Natural killer cell treated with Interleukin-12 subunit alpha and Interleukin-12 subunit beta and Interleukin-15 and Interleukin-18, amount 100 ng/mL, for 72 hours (primary cell): ENCODE data around the gene SMYD3. TPM values are rescaled to one million over a fixed set of nuclear protein-coding genes. Genes with fewer than 3 reads are reported as not detected.

Experiments
- ATAC-seq, 2 donors: fragments of 150-1000 bp; cut with Tn5 transposase in 1 of 2; sonication (Bioruptor Pico), chemical (Tn5 transposase) in 1 of 2; 2 replicates each; pipeline ENCODE4 v1.10.0; 2021
- DNase-seq: peaks from one replicate; pipeline ENCODE4 v3.0.0; 2022; ENCODE audit warnings: low spot score
- H3K27ac Mint-ChIP-seq, 2 donors: 1 replicate in 1 of 2; 2 replicates in 1 of 2; pipeline ENCODE4 v1.8.0; 2022; ENCODE audit warnings: mixed read lengths in 2 of 2, mild to moderate bottlenecking in 1 of 2, moderate library complexity in 1 of 2
- H3K27me3 Mint-ChIP-seq, 2 donors: 1 replicate in 1 of 2; 2 replicates in 1 of 2; pipeline ENCODE4 v1.8.0; 2022; ENCODE audit warnings: mixed read lengths in 2 of 2
- H3K36me3 Mint-ChIP-seq: one replicate; pipeline ENCODE4 v1.8.0; 2022; ENCODE audit warnings: mixed read lengths
- H3K4me1 Mint-ChIP-seq, 2 donors: 1 replicate in 1 of 2; 2 replicates in 1 of 2; pipeline ENCODE4 v1.8.0; 2022; ENCODE audit warnings: low read depth in 2 of 2, mixed read lengths in 2 of 2, mild to moderate bottlenecking in 1 of 2
- H3K4me3 Mint-ChIP-seq: one replicate; pipeline ENCODE4 v1.8.0; 2022; ENCODE audit warnings: mixed read lengths
- H3K9me3 Mint-ChIP-seq: 2 replicates; pipeline ENCODE4 v1.8.0; 2022; ENCODE audit warnings: mixed read lengths
- total RNA-seq, 2 donors: library from RNA; stranded (reverse); gene quantifications; one replicate each; pipeline ENCODE4 v1.2.3, GENCODE V29; 2022

SMYD3 gene
- total RNA-seq, 2 donors from 2014 or later = 26.9 to 55.4 TPM

GRCh38 chr1:245768596-245768995, 738.5 kb downstream of the SMYD3 start:
- Mint-ChIP-seq H3K27me3 (no peaks in the 10 kb centered on the region), H3K36me3 (no peaks in the 10 kb centered on the region), H3K27ac (no peak overlapping the region), H3K4me1 (peaks cover 36 to 39% of the 10 kb centered on the region in 2 donors), H3K4me3 (no peak overlapping the region), H3K9me3 (no peaks in the 10 kb centered on the region)
- ATAC-seq (no peak), DNase-seq (no peak)

- DNase-seq (no peak), ATAC-seq (no peak)
- Mint-ChIP-seq H3K4me1 (peaks cover 17 to 19% of the 10 kb centered on the region in 2 donors), H3K4me3 (no peak overlapping the region), H3K36me3 (no peaks in the 10 kb centered on the region), H3K27me3 (no peaks in the 10 kb centered on the region), H3K27ac (no peak overlapping the region), H3K9me3 (no peaks in the 10 kb centered on the region)
Observed at GRCh38 chr1:245765230-245766000, 741.7 kb downstream of the SMYD3 start.

GRCh38 chr1:245763873-245764331, 743.2 kb downstream of the SMYD3 start:
- ATAC-seq (no peak), DNase-seq (no peak)
- Mint-ChIP-seq H3K27ac (no peak overlapping the region), H3K27me3 (no peaks in the 10 kb centered on the region), H3K9me3 (no peaks in the 10 kb centered on the region), H3K36me3 (no peaks in the 10 kb centered on the region), H3K4me3 (no peak overlapping the region), H3K4me1 (peaks cover 14 to 17% of the 10 kb centered on the region in 2 donors)

- no peak overlapping the region for H3K27ac Mint-ChIP-seq
- H3K4me3 Mint-ChIP-seq = no peak overlapping the region
- H3K9me3 Mint-ChIP-seq = no peaks in the 10 kb centered on the region
- peaks cover 10% of the 10 kb centered on the region for H3K36me3 Mint-ChIP-seq
- peaks cover 12 to 15% of the 10 kb centered on the region in 2 donors for H3K4me1 Mint-ChIP-seq
- H3K27me3 Mint-ChIP-seq = no peaks in the 10 kb centered on the region
- DNase-seq (no peak), ATAC-seq (no peak)
Observed at GRCh38 chr1:245762396-245762910, 744.6 kb downstream of the SMYD3 start.

- peaks cover 20% of the 10 kb centered on the region for H3K36me3 Mint-ChIP-seq
- H3K9me3 Mint-ChIP-seq = peaks cover 6% of the 10 kb centered on the region
- no peak for ATAC-seq
- H3K27ac Mint-ChIP-seq = no peak overlapping the region
- H3K27me3 Mint-ChIP-seq = no peaks in the 10 kb centered on the region
- no peak for DNase-seq
- peaks cover 5 to 12% of the 10 kb centered on the region in 2 donors for H3K4me1 Mint-ChIP-seq
- H3K4me3 Mint-ChIP-seq = no peak overlapping the region
Observed at GRCh38 chr1:245760301-245760700, 746.8 kb downstream of the SMYD3 start.

- no peak overlapping the region for H3K27ac Mint-ChIP-seq
- no peaks in the 10 kb centered on the region for H3K27me3 Mint-ChIP-seq
- H3K36me3 Mint-ChIP-seq = peaks cover 24% of the 10 kb centered on the region
- DNase-seq (no peak), ATAC-seq (no peak)
- H3K4me1 Mint-ChIP-seq = peaks cover 0 to 7% of the 10 kb centered on the region in 2 donors
- no peak overlapping the region for H3K4me3 Mint-ChIP-seq
- peaks cover 8% of the 10 kb centered on the region for H3K9me3 Mint-ChIP-seq
Observed at GRCh38 chr1:245754463-245754961, 752.6 kb downstream of the SMYD3 start.

- peaks cover 28% of the 10 kb centered on the region for H3K36me3 Mint-ChIP-seq
- no peak overlapping the region for H3K27ac Mint-ChIP-seq
- peaks cover 0 to 7% of the 10 kb centered on the region in 2 donors for H3K4me1 Mint-ChIP-seq
Observed at GRCh38 chr1:245753807-245754206, 753.3 kb downstream of the SMYD3 start.

GRCh38 chr1:245752561-245752960, 754.5 kb downstream of the SMYD3 start:
- no peak for DNase-seq
- Mint-ChIP-seq H3K27ac (no peak overlapping the region), H3K4me1 (peaks cover 0 to 5% of the 10 kb centered on the region in 2 donors), H3K36me3 (peaks cover 18% of the 10 kb centered on the region), H3K4me3 (no peak overlapping the region), H3K9me3 (peaks cover 8% of the 10 kb centered on the region), H3K27me3 (no peaks in the 10 kb centered on the region)
- no peak for ATAC-seq

More at GRCh38 chr1:245753807-245754206, 753.3 kb downstream of the SMYD3 start:
- DNase-seq = no peak
- Mint-ChIP-seq H3K9me3 (peaks cover 8% of the 10 kb centered on the region), H3K27me3 (no peaks in the 10 kb centered on the region), H3K4me3 (no peak overlapping the region)
- ATAC-seq = no peak

- H3K27me3 Mint-ChIP-seq = no peaks in the 10 kb centered on the region
- ATAC-seq (no peak), DNase-seq (no peak)
- no peaks in the 10 kb centered on the region for H3K4me1 Mint-ChIP-seq
- H3K9me3 Mint-ChIP-seq = peaks cover 8% of the 10 kb centered on the region
- H3K27ac Mint-ChIP-seq = no peak overlapping the region
- no peak overlapping the region for H3K4me3 Mint-ChIP-seq
- H3K36me3 Mint-ChIP-seq = peaks cover 23% of the 10 kb centered on the region
Observed at GRCh38 chr1:245751726-245752470, 755.2 kb downstream of the SMYD3 start.

GRCh38 chr1:245751116-245751515, 756.0 kb downstream of the SMYD3 start:
- Mint-ChIP-seq H3K27ac (peak overlapping the region in 1 of 2 donors; percentile 15), H3K27me3 (no peaks in the 10 kb centered on the region), H3K9me3 (peaks cover 6% of the 10 kb centered on the region), H3K4me1 (no peaks in the 10 kb centered on the region), H3K4me3 (no peak overlapping the region), H3K36me3 (peaks cover 26% of the 10 kb centered on the region)
- ATAC-seq = no peak
- DNase-seq = no peak

- Mint-ChIP-seq H3K4me3 (no peak overlapping the region), H3K27me3 (no peaks in the 10 kb centered on the region), H3K4me1 (no peaks in the 10 kb centered on the region), H3K36me3 (peaks cover 26% of the 10 kb centered on the region), H3K9me3 (peaks cover 2% of the 10 kb centered on the region), H3K27ac (no peak overlapping the region)
- no peak for DNase-seq
- ATAC-seq = no peak
Observed at GRCh38 chr1:245750261-245750660, 756.8 kb downstream of the SMYD3 start.

GRCh38 chr1:245749053-245749452, 758.0 kb downstream of the SMYD3 start:
- H3K27me3 Mint-ChIP-seq = no peaks in the 10 kb centered on the region
- H3K9me3 Mint-ChIP-seq = no peaks in the 10 kb centered on the region
- H3K4me1 Mint-ChIP-seq = no peaks in the 10 kb centered on the region
- H3K27ac Mint-ChIP-seq = no peak overlapping the region
- H3K4me3 Mint-ChIP-seq = no peak overlapping the region
- ATAC-seq (no peak), DNase-seq (no peak)
- peaks cover 24% of the 10 kb centered on the region for H3K36me3 Mint-ChIP-seq

GRCh38 chr1:245748646-245749045, 758.4 kb downstream of the SMYD3 start:
- Mint-ChIP-seq H3K27me3 (no peaks in the 10 kb centered on the region), H3K4me1 (no peaks in the 10 kb centered on the region), H3K4me3 (no peak overlapping the region), H3K36me3 (peaks cover 24% of the 10 kb centered on the region), H3K9me3 (no peaks in the 10 kb centered on the region), H3K27ac (no peak overlapping the region)
- ATAC-seq (no peak), DNase-seq (no peak)

GRCh38 chr1:245748240-245748639, 758.8 kb downstream of the SMYD3 start:
- Mint-ChIP-seq H3K9me3 (no peaks in the 10 kb centered on the region), H3K27me3 (no peaks in the 10 kb centered on the region), H3K4me1 (no peaks in the 10 kb centered on the region), H3K4me3 (no peak overlapping the region), H3K27ac (no peak overlapping the region), H3K36me3 (peaks cover 24% of the 10 kb centered on the region)
- ATAC-seq (no peak), DNase-seq (no peak)
